ENCODE data around the gene SDE2. TPM values are rescaled to one million over a fixed set of nuclear protein-coding genes. Genes with fewer than 3 reads are reported as not detected.
A peak's percentile ranks its signal among the peaks of the same experiment; 100 is the strongest.

SDE2 gene
- total and polyA plus RNA-seq, 8 donors = 15.8 to 22.6 (median 21.0) TPM

- intact Hi-C loops (cut with DNase I) = no loop called here
- Histone ChIP-seq H3K36me3 (no peaks in the 10 kb centered on the region), H3K4me1 (peaks cover 0 to 46% of the 10 kb centered on the region in 2 donors), H3K4me3 (no peak overlapping the region), H3K27ac (peak overlapping the region in 1 of 2 donors; percentile 93), H3K27me3 (no peaks in the 10 kb centered on the region), H3K9me3 (no peaks in the 10 kb centered on the region)
- DNase-seq (no peak), ATAC-seq (no peak)
- TF ChIP-seq, protein P1, sequence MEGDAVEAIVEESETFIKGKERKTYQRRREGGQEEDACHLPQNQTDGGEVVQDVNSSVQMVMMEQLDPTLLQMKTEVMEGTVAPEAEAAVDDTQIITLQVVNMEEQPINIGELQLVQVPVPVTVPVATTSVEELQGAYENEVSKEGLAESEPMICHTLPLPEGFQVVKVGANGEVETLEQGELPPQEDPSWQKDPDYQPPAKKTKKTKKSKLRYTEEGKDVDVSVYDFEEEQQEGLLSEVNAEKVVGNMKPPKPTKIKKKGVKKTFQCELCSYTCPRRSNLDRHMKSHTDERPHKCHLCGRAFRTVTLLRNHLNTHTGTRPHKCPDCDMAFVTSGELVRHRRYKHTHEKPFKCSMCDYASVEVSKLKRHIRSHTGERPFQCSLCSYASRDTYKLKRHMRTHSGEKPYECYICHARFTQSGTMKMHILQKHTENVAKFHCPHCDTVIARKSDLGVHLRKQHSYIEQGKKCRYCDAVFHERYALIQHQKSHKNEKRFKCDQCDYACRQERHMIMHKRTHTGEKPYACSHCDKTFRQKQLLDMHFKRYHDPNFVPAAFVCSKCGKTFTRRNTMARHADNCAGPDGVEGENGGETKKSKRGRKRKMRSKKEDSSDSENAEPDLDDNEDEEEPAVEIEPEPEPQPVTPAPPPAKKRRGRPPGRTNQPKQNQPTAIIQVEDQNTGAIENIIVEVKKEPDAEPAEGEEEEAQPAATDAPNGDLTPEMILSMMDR (IDR thresholded peaks at IDR 0.05) = no peak
Measured at GRCh38 chr1:226044514-226045101, 45.5 kb upstream of the SDE2 start.

GRCh38 chr1:226041419-226041818 is 42.3 kb upstream of the SDE2 start:
- peak overlapping the region in 1 of 2 donors; percentile 93 for H3K27ac ChIP-seq
- TF ChIP-seq, protein P1 (IDR thresholded peaks at IDR 0.05) = no peak
- DNase-seq (no peak), ATAC-seq (no peak)
- H3K4me1 ChIP-seq = peaks cover 0 to 36% of the 10 kb centered on the region in 2 donors
- H3K27me3 ChIP-seq = no peaks in the 10 kb centered on the region
- intact Hi-C loops (cut with DNase I) = no loop called here
- H3K4me3 ChIP-seq = no peak overlapping the region
- no peaks in the 10 kb centered on the region for H3K36me3 ChIP-seq
- no peaks in the 10 kb centered on the region for H3K9me3 ChIP-seq

- Histone ChIP-seq H3K9me3 (no peaks in the 10 kb centered on the region), H3K4me1 (peaks cover 5 to 47% of the 10 kb centered on the region in 2 donors), H3K36me3 (no peaks in the 10 kb centered on the region), H3K27me3 (no peaks in the 10 kb centered on the region), H3K4me3 (no peak overlapping the region), H3K27ac (no peak overlapping the region)
- ATAC-seq (no peak), DNase-seq (no peak)
- intact Hi-C loops (cut with DNase I) = no loop called here
- TF ChIP-seq, protein P1 (IDR thresholded peaks at IDR 0.05) = no peak
Measured at GRCh38 chr1:226038661-226039060, 39.5 kb upstream of the SDE2 start.

GRCh38 chr1:226035915-226036314 is 36.8 kb upstream of the SDE2 start:
- H3K27me3 ChIP-seq = no peaks in the 10 kb centered on the region
- intact Hi-C loops (cut with DNase I) = no loop called here
- TF ChIP-seq, protein P1 (IDR thresholded peaks at IDR 0.05) = no peak
- no peak overlapping the region for H3K4me3 ChIP-seq
- DNase-seq = no peak
- ATAC-seq = no peak
- no peaks in the 10 kb centered on the region for H3K9me3 ChIP-seq
- H3K4me1 ChIP-seq = peaks cover 5 to 49% of the 10 kb centered on the region in 2 donors
- H3K36me3 ChIP-seq = no peaks in the 10 kb centered on the region
- H3K27ac ChIP-seq = peak overlapping the region in 1 of 2 donors; percentile 92

DNA sequence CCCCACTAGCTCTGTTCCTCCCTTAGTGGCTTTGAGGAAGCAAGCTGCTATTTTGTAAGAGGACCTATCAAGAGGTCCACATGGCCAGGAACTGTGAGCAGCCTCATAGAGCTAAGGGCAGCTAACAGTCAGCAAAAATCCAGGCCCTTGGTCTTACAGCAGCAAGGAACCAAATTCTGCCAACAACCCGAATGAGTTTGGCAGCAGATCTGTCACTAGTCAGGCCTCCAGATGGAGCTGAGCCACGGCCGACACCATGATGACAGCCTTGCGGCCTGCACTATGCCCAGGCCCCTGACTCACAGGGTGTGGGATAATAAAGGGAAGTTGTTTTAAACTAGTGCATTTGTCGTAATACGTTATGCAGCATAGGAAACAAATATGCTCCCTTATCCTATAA is 35.3 kb upstream of the SDE2 start:
- Histone ChIP-seq H3K36me3 (no peaks in the 10 kb centered on the region), H3K4me1 (peaks cover 5 to 55% of the 10 kb centered on the region in 2 donors), H3K4me3 (no peak overlapping the region), H3K27me3 (no peaks in the 10 kb centered on the region), H3K27ac (peak overlapping the region; percentile 69 to 92), H3K9me3 (no peaks in the 10 kb centered on the region)
- ATAC-seq = peak; percentile 91
- intact Hi-C loops (cut with DNase I) = no loop called here
- TF ChIP-seq, protein P1 (IDR thresholded peaks at IDR 0.05) = no peak
- peak; percentile 87 to 92 (median 90) for DNase-seq

Measured in left lung (tissue), 10 donors.